B cell (primary cell): ENCODE data around the gene EFNA5. TPM values are rescaled to one million over a fixed set of nuclear protein-coding genes. Genes with fewer than 3 reads are reported as not detected.

Experiments used
- ATAC-seq: fragments of 200-7000 bp; cut with Tn5 transposase; one replicate; pipeline ENCODE4 v1.10.0; 2021; ENCODE audit warnings: low read depth, mild to moderate bottlenecking, moderate number of reproducible peaks, moderate library complexity
- CTCF ChIA-PET: fragments of 350-600 bp; sonication (Branson Sonifier 250); formaldehyde crosslinking; loops from one replicate; lab custom pipeline; 2021; ENCODE audit warnings: antibody characterized with exemption, inconsistent platforms; lab: Charles Lee
- POLR2A ChIA-PET: fragments of 350-600 bp; sonication (Branson Sonifier 250); formaldehyde crosslinking; loops from one replicate; lab custom pipeline; 2021; ENCODE audit warnings: antibody characterized with exemption; lab: Charles Lee
- DNase-seq: peaks from one replicate; pipeline ENCODE4 v3.0.0; 2013
- H2AFZ ChIP-seq: 2 replicates; pipeline ENCODE4 v1.6.1; 2012; ENCODE audit warnings: mild to moderate bottlenecking, low read depth, low read length; ENCODE audit not compliant: insufficient read depth, poor library complexity, severe bottlenecking
- H3K27ac ChIP-seq, 2 donors: 1 replicate in 1 of 2; 2 replicates in 1 of 2; pipeline ENCODE4 v1.5.1; 2012 to 2013; ENCODE audit warnings: low read length in 2 of 2, mild to moderate bottlenecking in 2 of 2, moderate library complexity in 1 of 2
- H3K27me3 ChIP-seq, 4 experiments: fragments of 200-600 bp in 1 of 4; sonication (generic) in 1 of 4; replicated peaks in 1 of 4; 1 replicate in 2 of 4; 2 replicates in 2 of 4; pipeline versions ENCODE4 v1.6.1 to v1.7.0; 2013 to 2016; ENCODE audit warnings: low read length in 3 of 4, mild to moderate bottlenecking in 2 of 4, mixed read lengths in 1 of 4, moderate library complexity in 1 of 4; ENCODE audit not compliant: insufficient read depth in 4 of 4, control insufficient read depth in 3 of 4; ENCODE audit errors: control extremely low read depth in 1 of 4
- H3K36me3 ChIP-seq, 2 experiments: replicated peaks in 1 of 2; 1 replicate in 1 of 2; 2 replicates in 1 of 2; pipeline versions ENCODE4 v1.6.1 to v1.7.1; 2013; ENCODE audit warnings: low read length in 1 of 2; ENCODE audit not compliant: insufficient read depth in 2 of 2, control insufficient read depth in 1 of 2; ENCODE audit errors: control extremely low read depth in 1 of 2, extremely low read depth in 1 of 2
- H3K4me1 ChIP-seq, 2 donors: fragments of 200-600 bp in 1 of 2; sonication (generic) in 1 of 2; 1 replicate in 1 of 2; 2 replicates in 1 of 2; pipeline versions ENCODE4 v1.5.1 to v1.6.1; 2013 to 2017; ENCODE audit warnings: low read length in 2 of 2; ENCODE audit not compliant: control insufficient read depth in 2 of 2, insufficient read depth in 2 of 2
- H3K4me2 ChIP-seq: replicated peaks from 2 replicates; pipeline ENCODE3; 2012; ENCODE audit warnings: mild to moderate bottlenecking, low read depth, low read length; ENCODE audit not compliant: poor library complexity, severe bottlenecking
- H3K4me3 ChIP-seq, 5 experiments: fragments of 200-600 bp in 1 of 5; sonication (generic) in 1 of 5; 1 replicate in 3 of 5; 2 replicates in 2 of 5; pipeline versions ENCODE4 v1.5.1 to v1.7.0; 2011 to 2016; ENCODE audit warnings: low read length in 4 of 5, mild to moderate bottlenecking in 4 of 5, low read depth in 2 of 5, control low read depth in 1 of 5, moderate library complexity in 1 of 5; ENCODE audit not compliant: insufficient read depth in 1 of 5; ENCODE audit errors: control extremely low read depth in 1 of 5, extremely low read depth in 1 of 5
- H3K79me2 ChIP-seq: fragments of 200-600 bp; sonication (generic); one replicate; pipeline ENCODE4 v1.6.0; 2016; ENCODE audit warnings: low read length; ENCODE audit not compliant: control insufficient read depth, insufficient read depth
- H3K9ac ChIP-seq: fragments of 200-600 bp; sonication (generic); 2 replicates; pipeline ENCODE4 v1.6.1; 2017; ENCODE audit warnings: mild to moderate bottlenecking, low read length, moderate library complexity
- H3K9me3 ChIP-seq, 3 donors: one replicate each; pipeline versions ENCODE4 v1.6.1 to v1.7.1; 2013; ENCODE audit warnings: low read length in 2 of 3; ENCODE audit not compliant: control insufficient read depth in 2 of 3, insufficient read depth in 1 of 3; ENCODE audit errors: control extremely low read depth in 1 of 3
- H4K20me1 ChIP-seq: 2 replicates; pipeline ENCODE4 v1.6.0; 2012; ENCODE audit warnings: mild to moderate bottlenecking, low read length; ENCODE audit not compliant: insufficient read depth, control insufficient read depth, poor library complexity, severe bottlenecking
- H3K27ac Mint-ChIP-seq: one replicate; pipeline ENCODE4 v1.8.0; 2021; ENCODE audit warnings: mixed read lengths
- H3K27me3 Mint-ChIP-seq: one replicate; pipeline ENCODE4 v1.8.0; 2021; ENCODE audit warnings: mixed read lengths
- H3K4me1 Mint-ChIP-seq: one replicate; pipeline ENCODE4 v1.8.0; 2021; ENCODE audit warnings: mixed read lengths
- H3K4me3 Mint-ChIP-seq: one replicate; pipeline ENCODE4 v1.8.0; 2021; ENCODE audit warnings: mixed read lengths
- H3K9me3 Mint-ChIP-seq: one replicate; pipeline ENCODE4 v1.8.0; 2022; ENCODE audit warnings: mixed read lengths; ENCODE audit not compliant: insufficient read depth
- CTCF ChIP-seq: fragments of 200-600 bp; IDR thresholded peaks from one replicate; pipeline ENCODE4 v1.8.0; 2022; ENCODE audit warnings: antibody characterized with exemption, mild to moderate bottlenecking
- EZH2 ChIP-seq: IDR thresholded peaks from 2 replicates; pipeline ENCODE4 v1.6.1; 2012; ENCODE audit warnings: borderline replicate concordance, low read depth, mild to moderate bottlenecking, moderate library complexity, low read length; ENCODE audit not compliant: insufficient read depth, poor library complexity, severe bottlenecking
- WGBS: methylation state at CpG from one replicate; pipeline ENCODE4 v1.1.5; 2013; ENCODE audit warnings: missing lambda C conversion rate; ENCODE audit not compliant: insufficient coverage; 5-methylcytosine and 5-hydroxymethylcytosine counted together
- intact Hi-C: fragments of 100-400 bp; cut with micrococcal nuclease; formaldehyde crosslinking; loops from one replicate; pipeline ENCODE4 v1.10.0; 2022
- polyA plus RNA-seq: library from polyadenylated mRNA; depleted of rRNA; stranded (reverse); fragments of >200 nt; gene quantifications from 2 replicates; pipeline ENCODE4 v1.2.3, GENCODE V29; 2012
- total RNA-seq, 2 donors: library from RNA; stranded (reverse); fragments of 120-200 nt in 1 of 2; gene quantifications; 1 replicate in 1 of 2; 2 replicates in 1 of 2; pipeline versions ENCODE4 v1.2.3 to v1.2.4, GENCODE V29; 2013 to 2022

The EFNA5 gene
- total and polyA plus RNA-seq, 2 donors (not counting 1 experiment from before 2014, with no cell fraction given): not detected

DNA sequence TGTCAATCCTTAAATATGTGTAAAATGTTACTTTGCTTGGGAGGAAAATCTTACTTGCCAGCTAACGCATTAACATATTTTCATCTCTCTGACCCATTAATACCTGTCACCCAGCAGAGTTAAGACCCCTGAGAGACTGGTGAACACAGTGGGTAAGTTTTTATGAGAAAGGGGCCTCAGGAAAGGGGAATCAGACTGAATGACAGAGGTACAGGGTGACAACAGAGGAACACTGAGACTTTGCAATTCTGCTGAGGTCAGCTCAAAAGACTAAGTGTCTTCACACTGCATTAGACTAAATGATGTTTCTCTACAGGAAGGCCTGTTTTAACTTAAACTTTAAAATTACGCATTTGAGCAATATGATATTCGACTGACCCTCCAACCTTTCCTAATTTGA lies 223.8 kb downstream of the EFNA5 start:
- Mint-ChIP-seq H3K4me1 (no peaks in the 10 kb centered on the region), H3K27me3 (peaks cover 12% of the 10 kb centered on the region), H3K27ac (no peak overlapping the region), H3K4me3 (no peak overlapping the region), H3K9me3 (no peaks in the 10 kb centered on the region)
- TF ChIP-seq CTCF (no peak), EZH2 (no peak)
- Histone ChIP-seq H3K79me2 (no peaks in the 10 kb centered on the region), H4K20me1 (no peaks in the 10 kb centered on the region), H3K9me3 (no peaks in the 10 kb centered on the region), H3K36me3 (no peaks in the 10 kb centered on the region), H3K4me1 (no peaks in the 10 kb centered on the region), H2AFZ (no peak overlapping the region), H3K27ac (no peak overlapping the region), H3K4me3 (no peak overlapping the region), H3K9ac (no peak overlapping the region), H3K27me3 (no peaks in the 10 kb centered on the region), H3K4me2 (no peak overlapping the region)
- POLR2A ChIA-PET: no interaction called here
- intact Hi-C loops: no loop called here
- CTCF ChIA-PET: no interaction called here
- ATAC-seq: no peak
- no CpG with 5 or more reads among the region's 3 CpGs for WGBS
- no peak for DNase-seq

GRCh38 chr5:107444300-107444699 lies 226.4 kb downstream of the EFNA5 start:
- no peaks in the 10 kb centered on the region for H4K20me1 ChIP-seq
- H3K4me2 ChIP-seq: no peak overlapping the region
- no peaks in the 10 kb centered on the region for H3K36me3 ChIP-seq
- H3K79me2 ChIP-seq: no peaks in the 10 kb centered on the region
- no peak overlapping the region for H2AFZ ChIP-seq
- H3K9ac ChIP-seq: no peak overlapping the region
- no peak overlapping the region for H3K4me3 ChIP-seq
- no CpG with 5 or more reads among the region's 3 CpGs for WGBS
- Mint-ChIP-seq H3K4me1 (no peaks in the 10 kb centered on the region), H3K9me3 (no peaks in the 10 kb centered on the region), H3K27ac (no peak overlapping the region), H3K27me3 (peaks cover 15% of the 10 kb centered on the region), H3K4me3 (no peak overlapping the region)
- CTCF ChIA-PET: no interaction called here
- intact Hi-C loops: no loop called here
- no peaks in the 10 kb centered on the region for H3K27me3 ChIP-seq
- TF ChIP-seq CTCF: no peak
- no peak for TF ChIP-seq EZH2
- no peaks in the 10 kb centered on the region for H3K4me1 ChIP-seq
- H3K27ac ChIP-seq: no peak overlapping the region
- H3K9me3 ChIP-seq: no peaks in the 10 kb centered on the region
- POLR2A ChIA-PET: no interaction called here
- ATAC-seq (no peak), DNase-seq (no peak)
